MM.1S (cell line): ENCODE results near the gene DMGDH.

Source experiments
- DNase-seq: peaks from one replicate; pipeline ENCODE4 v3.0.0-alpha.2; 2015
- H2AFZ ChIP-seq: fragments of 300-600 bp; sonication (generic); 2 replicates; pipeline ENCODE4 v1.6.0; 2016; ENCODE audit warnings: antibody characterized with exemption, low read length
- H3F3A ChIP-seq: fragments of 300-600 bp; sonication (generic); 2 replicates; pipeline ENCODE4 v1.6.1; 2016; ENCODE audit warnings: mild to moderate bottlenecking, antibody characterized with exemption, low read length, moderate library complexity, mixed read lengths; ENCODE audit not compliant: insufficient read depth
- H3K27ac ChIP-seq: fragments of 300-600 bp; sonication (generic); 2 replicates; pipeline ENCODE4 v1.5.1; 2016; ENCODE audit warnings: mild to moderate bottlenecking, low read length
- H3K27me3 ChIP-seq: fragments of 300-600 bp; sonication (generic); replicated peaks from 2 replicates; pipeline ENCODE4 v1.6.0; 2016; ENCODE audit warnings: low read length; ENCODE audit not compliant: insufficient read depth
- H3K36me3 ChIP-seq: fragments of 300-600 bp; sonication (generic); replicated peaks from 2 replicates; pipeline ENCODE4 v1.6.1; 2016; ENCODE audit warnings: mild to moderate bottlenecking, low read length, mixed read lengths; ENCODE audit not compliant: insufficient read depth
- H3K4me1 ChIP-seq: fragments of 300-600 bp; sonication (generic); 2 replicates; pipeline ENCODE4 v1.6.1; 2016; ENCODE audit warnings: low read length, mixed read lengths
- H3K4me2 ChIP-seq: fragments of 300-600 bp; sonication (generic); 2 replicates; pipeline ENCODE4 v1.6.0; 2016; ENCODE audit warnings: low read depth, low read length
- H3K4me3 ChIP-seq: fragments of 300-600 bp; sonication (generic); 2 replicates; pipeline ENCODE4 v1.5.1; 2016; ENCODE audit warnings: low read length, mixed read lengths
- H3K79me2 ChIP-seq: fragments of 300-600 bp; sonication (generic); 2 replicates; pipeline ENCODE4 v1.6.1; 2016; ENCODE audit warnings: mixed run types, low read length, mixed read lengths
- H3K9ac ChIP-seq: fragments of 300-600 bp; sonication (generic); 2 replicates; pipeline ENCODE4 v1.6.1; 2016; ENCODE audit warnings: low read length, mixed read lengths
- H3K9me2 ChIP-seq: fragments of 300-600 bp; sonication (generic); replicated peaks from 2 replicates; pipeline ENCODE4 v1.6.1; 2016; ENCODE audit warnings: mild to moderate bottlenecking, low read length, mixed read lengths; ENCODE audit not compliant: insufficient read depth
- H3K9me3 ChIP-seq: fragments of 300-600 bp; sonication (generic); replicated peaks from 2 replicates; pipeline ENCODE4 v1.6.1; 2016; ENCODE audit warnings: mild to moderate bottlenecking, low read length, mixed read lengths; ENCODE audit not compliant: insufficient read depth
- H4K20me1 ChIP-seq: fragments of 300-600 bp; sonication (generic); 2 replicates; pipeline ENCODE4 v1.6.1; 2016; ENCODE audit warnings: mild to moderate bottlenecking, low read length, moderate library complexity, mixed read lengths; ENCODE audit not compliant: insufficient read depth
- CTCF ChIP-seq: fragments of 300-600 bp; sonication (generic); IDR thresholded peaks from 2 replicates; pipeline ENCODE4 v1.5.1; 2016; ENCODE audit warnings: antibody characterized with exemption, low read length, mixed read lengths
- EZH2 ChIP-seq: fragments of 300-600 bp; sonication (generic); optimal IDR thresholded peaks from 2 replicates; pipeline ENCODE3; 2017; ENCODE audit warnings: low read depth, mild to moderate bottlenecking, antibody characterized with exemption, low read length, mixed read lengths
- EZH2phosphoT487 ChIP-seq: fragments of 300-600 bp; sonication (generic); IDR thresholded peaks from 2 replicates; pipeline ENCODE4 v1.6.1; 2018; ENCODE audit warnings: antibody characterized with exemption, low read length

The DMGDH gene

GRCh38 chr5:79011219-79011836 lies 58.1 kb downstream of the DMGDH start:
- no peak for DNase-seq

GRCh38 chr5:79008362-79008761 lies 61.1 kb downstream of the DMGDH start:
- H3K4me2 ChIP-seq = no peak overlapping the region
- no peak overlapping the region for H3K9ac ChIP-seq
- no peaks in the 10 kb centered on the region for H3K9me2 ChIP-seq
- H3K4me1 ChIP-seq = no peaks in the 10 kb centered on the region
- H3F3A ChIP-seq = no peaks in the 10 kb centered on the region
- no peaks in the 10 kb centered on the region for H3K36me3 ChIP-seq
- no peak for TF ChIP-seq EZH2
- no peak for TF ChIP-seq EZH2phosphoT487
- TF ChIP-seq CTCF = no peak
- H3K4me3 ChIP-seq = no peak overlapping the region
- no peaks in the 10 kb centered on the region for H3K79me2 ChIP-seq
- H2AFZ ChIP-seq = no peak overlapping the region
- H3K27me3 ChIP-seq = no peaks in the 10 kb centered on the region
- no peaks in the 10 kb centered on the region for H4K20me1 ChIP-seq
- H3K9me3 ChIP-seq = no peaks in the 10 kb centered on the region
- no peak for DNase-seq
- no peak overlapping the region for H3K27ac ChIP-seq

More at GRCh38 chr5:79011219-79011836, 58.1 kb downstream of the DMGDH start:
- H3F3A ChIP-seq = no peaks in the 10 kb centered on the region
- no peak overlapping the region for H3K27ac ChIP-seq
- no peaks in the 10 kb centered on the region for H3K79me2 ChIP-seq
- no peak overlapping the region for H2AFZ ChIP-seq
- no peaks in the 10 kb centered on the region for H3K27me3 ChIP-seq
- no peaks in the 10 kb centered on the region for H3K4me1 ChIP-seq
- no peaks in the 10 kb centered on the region for H3K9me2 ChIP-seq
- no peak overlapping the region for H3K4me3 ChIP-seq
- no peak overlapping the region for H3K4me2 ChIP-seq
- TF ChIP-seq EZH2 = no peak
- peak; percentile 13; the same call in 1 of the 2 replicates for TF ChIP-seq CTCF
- TF ChIP-seq EZH2phosphoT487 = no peak
- H3K36me3 ChIP-seq = no peaks in the 10 kb centered on the region
- no peaks in the 10 kb centered on the region for H3K9me3 ChIP-seq
- no peak overlapping the region for H3K9ac ChIP-seq
- H4K20me1 ChIP-seq = no peaks in the 10 kb centered on the region

- H3K9me3 ChIP-seq = no peaks in the 10 kb centered on the region
- no peaks in the 10 kb centered on the region for H3F3A ChIP-seq
- H3K27ac ChIP-seq = no peak overlapping the region
- H3K4me1 ChIP-seq = no peaks in the 10 kb centered on the region
- no peaks in the 10 kb centered on the region for H4K20me1 ChIP-seq
- no peak for DNase-seq
- no peak overlapping the region for H3K9ac ChIP-seq
- no peaks in the 10 kb centered on the region for H3K79me2 ChIP-seq
- H3K27me3 ChIP-seq = no peaks in the 10 kb centered on the region
- no peak overlapping the region for H3K4me2 ChIP-seq
- no peaks in the 10 kb centered on the region for H3K9me2 ChIP-seq
- H3K36me3 ChIP-seq = no peaks in the 10 kb centered on the region
- no peak overlapping the region for H3K4me3 ChIP-seq
- no peak for TF ChIP-seq EZH2phosphoT487
- no peak for TF ChIP-seq CTCF
- no peak for TF ChIP-seq EZH2
- no peak overlapping the region for H2AFZ ChIP-seq
Measured at GRCh38 chr5:79007872-79008271, 61.6 kb downstream of the DMGDH start.
